CD14-positive monocyte (primary cell): ENCODE results near the gene DBN1. TPM values are rescaled to one million over a fixed set of nuclear protein-coding genes. Genes with fewer than 3 reads are reported as not detected.
A peak's percentile ranks its signal among the peaks of the same experiment; 100 is the strongest.

Source experiments
- DNase-seq, 3 donors: peaks; one replicate each; pipeline ENCODE4 v3.0.0-alpha.2; 2011 to 2022
- H2AFZ ChIP-seq: 2 replicates; pipeline ENCODE4 v1.6.0; 2012; ENCODE audit warnings: mild to moderate bottlenecking, low read depth, low read length, inconsistent platforms; ENCODE audit not compliant: insufficient read depth, poor library complexity, severe bottlenecking
- H3K27ac ChIP-seq, 2 donors: 1 replicate in 1 of 2; 2 replicates in 1 of 2; pipeline ENCODE4 v1.5.1; 2012 to 2013; ENCODE audit warnings: low read length in 2 of 2, control low read depth in 1 of 2, inconsistent platforms in 1 of 2, low read depth in 1 of 2, mild to moderate bottlenecking in 1 of 2
- H3K27me3 ChIP-seq, 2 donors: one replicate each; pipeline versions ENCODE4 v1.6.0 to v1.6.1; 2011 to 2013; ENCODE audit warnings: low read length in 2 of 2; ENCODE audit not compliant: control insufficient read depth in 2 of 2, insufficient read depth in 2 of 2
- H3K36me3 ChIP-seq, 2 donors: replicated peaks in 1 of 2; 1 replicate in 1 of 2; 2 replicates in 1 of 2; pipeline versions ENCODE4 v1.5.1 to v1.6.1; 2012 to 2013; ENCODE audit warnings: low read length in 2 of 2, control low read depth in 1 of 2, inconsistent platforms in 1 of 2, mild to moderate bottlenecking in 1 of 2; ENCODE audit not compliant: insufficient read depth in 2 of 2, control insufficient read depth in 1 of 2
- H3K4me1 ChIP-seq, 2 donors: 1 replicate in 1 of 2; 2 replicates in 1 of 2; pipeline versions ENCODE4 v1.5.1 to v1.6.1; 2012 to 2013; ENCODE audit warnings: low read length in 2 of 2, control low read depth in 1 of 2, inconsistent platforms in 1 of 2, mild to moderate bottlenecking in 1 of 2, moderate library complexity in 1 of 2; ENCODE audit not compliant: insufficient read depth in 2 of 2, control insufficient read depth in 1 of 2
- H3K4me2 ChIP-seq: replicated peaks from 2 replicates; pipeline ENCODE3; 2012; ENCODE audit warnings: low read length, moderate library complexity, mild to moderate bottlenecking; ENCODE audit not compliant: poor library complexity, severe bottlenecking; ENCODE audit errors: extremely low read depth
- H3K4me3 ChIP-seq, 3 experiments: fragments of 200-600 bp in 1 of 3; sonication (generic) in 1 of 3; replicated peaks in 1 of 3; 1 replicate in 2 of 3; 2 replicates in 1 of 3; pipeline ENCODE4 v1.5.1; 2011 to 2013; ENCODE audit warnings: low read length in 3 of 3, mild to moderate bottlenecking in 3 of 3, control low read depth in 2 of 3, low read depth in 2 of 3, inconsistent platforms in 1 of 3, moderate library complexity in 1 of 3
- H3K79me2 ChIP-seq: 2 replicates; pipeline ENCODE4 v1.6.0; 2012; ENCODE audit warnings: mild to moderate bottlenecking, control low read depth, inconsistent platforms, low read length, moderate library complexity; ENCODE audit not compliant: insufficient read depth
- H3K9ac ChIP-seq: 2 replicates; pipeline ENCODE4 v1.6.0; 2017; ENCODE audit warnings: low read length, mild to moderate bottlenecking; ENCODE audit not compliant: insufficient read depth, poor library complexity, severe bottlenecking
- H3K9me3 ChIP-seq, 2 donors: replicated peaks in 1 of 2; 1 replicate in 1 of 2; 2 replicates in 1 of 2; pipeline versions ENCODE4 v1.5.1 to v1.6.1; 2012 to 2013; ENCODE audit warnings: low read length in 2 of 2, control low read depth in 1 of 2; ENCODE audit not compliant: control insufficient read depth in 1 of 2, insufficient read depth in 1 of 2
- H4K20me1 ChIP-seq: 2 replicates; pipeline ENCODE4 v1.6.0; 2012; ENCODE audit warnings: mild to moderate bottlenecking, low read length, control low read depth, moderate library complexity; ENCODE audit not compliant: insufficient read depth
- H3K27ac Mint-ChIP-seq, 7 donors: one replicate each; pipeline ENCODE4 v1.8.0; 2020; ENCODE audit warnings: mild to moderate bottlenecking in 7 of 7, mixed read lengths in 7 of 7, moderate library complexity in 6 of 7, inconsistent platforms in 2 of 7
- H3K27me3 Mint-ChIP-seq, 3 donors: one replicate each; pipeline ENCODE4 v1.8.0; 2021 to 2022; ENCODE audit warnings: low read depth in 3 of 3, mild to moderate bottlenecking in 3 of 3, mixed read lengths in 3 of 3, moderate library complexity in 3 of 3, inconsistent platforms in 1 of 3
- H3K36me3 Mint-ChIP-seq, 2 donors: one replicate each; pipeline ENCODE4 v1.8.0; 2020; ENCODE audit warnings: mixed read lengths in 2 of 2, inconsistent platforms in 1 of 2, mild to moderate bottlenecking in 1 of 2
- H3K4me1 Mint-ChIP-seq: one replicate; pipeline ENCODE4 v1.8.0; 2020; ENCODE audit warnings: mild to moderate bottlenecking, mixed read lengths
- H3K4me3 Mint-ChIP-seq, 2 donors: one replicate each; pipeline ENCODE4 v1.8.0; 2020; ENCODE audit warnings: mild to moderate bottlenecking in 2 of 2, mixed read lengths in 2 of 2, moderate library complexity in 1 of 2
- H3K9me3 Mint-ChIP-seq, 7 donors: one replicate each; pipeline ENCODE4 v1.8.0; 2020 to 2022; ENCODE audit warnings: mixed read lengths in 7 of 7, mild to moderate bottlenecking in 6 of 7, moderate library complexity in 6 of 7, inconsistent platforms in 2 of 7
- CTCF ChIP-seq: fragments of 200-600 bp; IDR thresholded peaks from one replicate; pipeline ENCODE4 v1.8.0; 2022; ENCODE audit warnings: antibody characterized with exemption, mild to moderate bottlenecking
- WGBS: methylation state at CpG from one replicate; pipeline ENCODE4 v1.1.5; 2013; ENCODE audit warnings: missing lambda C conversion rate; ENCODE audit not compliant: insufficient coverage; 5-methylcytosine and 5-hydroxymethylcytosine counted together
- intact Hi-C, 2 donors: fragments of 100-400 bp; cut with micrococcal nuclease; formaldehyde crosslinking; loops; one replicate each; pipeline versions ENCODE4 v1.15.0 to v1.15.1; 2023
- polyA plus RNA-seq, 3 donors: library from polyadenylated mRNA; depleted of rRNA in 1 of 3; unstranded in 2 of 3; stranded (reverse) in 1 of 3; fragments of 300-500 nt in 2 of 3; fragments of >200 nt in 1 of 3; fragmentation: Illumina TruSeq in 2 of 3; gene quantifications; 1 replicate in 2 of 3; 2 replicates in 1 of 3; pipeline ENCODE4 v1.2.3, GENCODE V29; 2012 to 2021

The DBN1 gene
- polyA plus RNA-seq, 3 donors, result 0.71 to 1.6 (median 0.73) TPM

GRCh38 chr5:177444106-177445051, 29.1 kb downstream of the DBN1 start:
- Histone ChIP-seq H3K27ac (no peak overlapping the region), H2AFZ (no peak overlapping the region), H4K20me1 (peaks cover 84% of the 10 kb centered on the region), H3K79me2 (no peaks in the 10 kb centered on the region), H3K9ac (no peak overlapping the region), H3K4me2 (no peak overlapping the region), H3K4me3 (no peak overlapping the region), H3K9me3 (no peaks in the 10 kb centered on the region), H3K27me3 (peaks cover 0 to 18% of the 10 kb centered on the region in 2 donors), H3K4me1 (peaks cover 38 to 57% of the 10 kb centered on the region in 2 donors), H3K36me3 (peaks cover 42 to 45% of the 10 kb centered on the region in 2 donors)
- no peak for TF ChIP-seq CTCF
- H3K27me3 Mint-ChIP-seq, result peaks cover 18 to 30% (median 23%) of the 10 kb centered on the region in 3 donors
- peaks cover 39 to 41% of the 10 kb centered on the region in 2 donors for H3K36me3 Mint-ChIP-seq
- WGBS, result 84% methylated on average over 5 of the region's 7 CpGs
- H3K4me1 Mint-ChIP-seq, result peaks cover 41% of the 10 kb centered on the region
- H3K4me3 Mint-ChIP-seq, result no peak overlapping the region
- no peak for DNase-seq
- peaks cover 0 to 3% (median 0%) of the 10 kb centered on the region in 7 donors for H3K9me3 Mint-ChIP-seq
- H3K27ac Mint-ChIP-seq, result peak overlapping the region in 4 of 7 donors; percentile 18 to 79 (median 73)
- intact Hi-C loops, result loop anchor here in 1 of 2 donors (2.0 kb wide), 1 partner anchor 14 kb away; no protein-coding TSS in a partner anchor

- Histone ChIP-seq H3K9me3 (no peaks in the 10 kb centered on the region), H3K4me1 (peaks cover 34 to 52% of the 10 kb centered on the region in 2 donors), H3K27me3 (peaks cover 0 to 8% of the 10 kb centered on the region in 2 donors), H3K27ac (no peak overlapping the region), H3K4me2 (no peak overlapping the region), H3K4me3 (no peak overlapping the region), H3K36me3 (peaks cover 48 to 55% of the 10 kb centered on the region in 2 donors), H2AFZ (no peak overlapping the region), H3K9ac (no peak overlapping the region), H4K20me1 (peaks cover 90% of the 10 kb centered on the region), H3K79me2 (no peaks in the 10 kb centered on the region)
- Mint-ChIP-seq H3K27ac (peak overlapping the region in 1 of 7 donors; percentile 23), H3K4me3 (no peak overlapping the region), H3K9me3 (peaks cover 0 to 3% (median 0%) of the 10 kb centered on the region in 7 donors), H3K36me3 (peaks cover 45 to 49% of the 10 kb centered on the region in 2 donors), H3K27me3 (peaks cover 13 to 19% (median 13%) of the 10 kb centered on the region in 3 donors), H3K4me1 (peaks cover 39% of the 10 kb centered on the region)
- no peak for DNase-seq
- 80% methylated on average over 4 of the region's 15 CpGs for WGBS
- TF ChIP-seq CTCF, result no peak
- intact Hi-C loops, result no loop called here
Observed at GRCh38 chr5:177443144-177443983, 30.1 kb downstream of the DBN1 start.
